Adrenal gland (tissue), 12 donors: ENCODE measurements around the gene DHDH. TPM values are rescaled to one million over a fixed set of nuclear protein-coding genes. Genes with fewer than 3 reads are reported as not detected.
A peak's percentile ranks its signal among the peaks of the same experiment; 100 is the strongest.

Source experiments
- DNase-seq, 7 donors: peaks; one replicate each; pipeline ENCODE4 v3.0.0-alpha.2; 2019 to 2020
- H3K27ac ChIP-seq, 5 donors: fragments of 200-600 bp; sonication (generic) in 4 of 5; 1 replicate in 3 of 5; 2 replicates in 2 of 5; pipeline versions ENCODE4 v1.5.1 to v1.8.0; 2016 to 2020; ENCODE audit warnings: mild to moderate bottlenecking in 1 of 5
- H3K27me3 ChIP-seq: fragments of 200-600 bp; 2 replicates; pipeline ENCODE4 v1.8.0; 2021
- H3K36me3 ChIP-seq, 2 donors: fragments of 200-600 bp; replicated peaks in 1 of 2; 1 replicate in 1 of 2; 2 replicates in 1 of 2; pipeline versions ENCODE4 v1.5.1 to v1.8.0; 2018 to 2022
- H3K4me1 ChIP-seq, 2 donors: fragments of 200-600 bp; replicated peaks in 1 of 2; 1 replicate in 1 of 2; 2 replicates in 1 of 2; pipeline versions ENCODE4 v1.5.1 to v1.8.0; 2018 to 2021
- H3K4me3 ChIP-seq, 4 donors: fragments of 200-600 bp; sonication (generic) in 3 of 4; one replicate each; pipeline ENCODE4 v1.5.1; 2016 to 2018
- H3K9me3 ChIP-seq, 3 donors: fragments of 200-600 bp; sonication (generic) in 1 of 3; replicated peaks in 1 of 3; 1 replicate in 2 of 3; 2 replicates in 1 of 3; pipeline versions ENCODE4 v1.5.1 to v1.8.0; 2016 to 2021
- POLR2A ChIP-seq, 2 donors: fragments of 450-650 bp; IDR thresholded peaks; one replicate each; pipeline ENCODE4 v1.6.1; 2017; ENCODE audit warnings: antibody characterized with exemption in 2 of 2, mild to moderate bottlenecking in 2 of 2, moderate library complexity in 1 of 2
- WGBS, 4 donors: extraction: QIAGEN DNeasy Blood & Tissue Kit in 2 of 4; methylation state at CpG; one replicate each; pipeline versions ENCODE4 v1.1.5 to v1.1.7; 2013 to 2017; 5-methylcytosine and 5-hydroxymethylcytosine counted together
- intact Hi-C, 2 donors: fragments of 100-400 bp; cut with DNase I; formaldehyde crosslinking; loops; one replicate each; pipeline versions ENCODE4 v1.14.1 to v1.15.0; 2022 to 2023
- polyA plus RNA-seq, 3 donors: library from polyadenylated mRNA; stranded (reverse); fragments of 200-250 nt in 2 of 3; fragments of 350-450 nt in 1 of 3; fragmentation: Illumina TruSeq in 1 of 3; extraction: RNeasy Lipid Tissue Mini Kit (QIAGEN cat#74804) in 1 of 3; gene quantifications; one replicate each; pipeline ENCODE4 v1.2.3, GENCODE V29; 2013 to 2014
- total RNA-seq, 9 donors: library from RNA; depleted of rRNA in 4 of 9; stranded (reverse); fragments of >200 nt in 4 of 9; fragments of 120-200 nt in 1 of 9; fragmentation: NEBNext Ultra II Directional in 1 of 9; extraction: Animal tissue kit (Norgen Biotek cat#: 25700) in 1 of 9; gene quantifications; one replicate each; pipeline versions ENCODE4 v1.1.0 to v1.2.4, GENCODE V29; 2013 to 2023
- TF ChIP-seq, protein P1 (sequence below), 6 experiments: fragments of 450-650 bp in 4 of 6; fragments of 200-600 bp in 2 of 6; sonication (generic) in 1 of 6; IDR thresholded peaks; 1 replicate in 5 of 6; 2 replicates in 1 of 6; pipeline versions ENCODE4 v1.5.1 to v1.8.0; 2016 to 2021; ENCODE audit warnings: antibody characterized with exemption in 6 of 6, mild to moderate bottlenecking in 2 of 6, moderate library complexity in 1 of 6
- donor health status: healthy with polysubstance abuse.
- donor health status: Bipolar disorder and iron deficiency.
- donor health status: DM: yes; HTN: yes; CAD: no.
- donor health status: DM: no; HTN: no; CAD: no.
- donor health status: DM: no; HTN: no; CAD: no.
- donor health status: DM: yes; HTN: yes; CAD: no.

The DHDH gene
- total and polyA plus RNA-seq, 12 donors, result 0.17 to 2.8 (median 0.38) TPM; not detected in 5

DNA sequence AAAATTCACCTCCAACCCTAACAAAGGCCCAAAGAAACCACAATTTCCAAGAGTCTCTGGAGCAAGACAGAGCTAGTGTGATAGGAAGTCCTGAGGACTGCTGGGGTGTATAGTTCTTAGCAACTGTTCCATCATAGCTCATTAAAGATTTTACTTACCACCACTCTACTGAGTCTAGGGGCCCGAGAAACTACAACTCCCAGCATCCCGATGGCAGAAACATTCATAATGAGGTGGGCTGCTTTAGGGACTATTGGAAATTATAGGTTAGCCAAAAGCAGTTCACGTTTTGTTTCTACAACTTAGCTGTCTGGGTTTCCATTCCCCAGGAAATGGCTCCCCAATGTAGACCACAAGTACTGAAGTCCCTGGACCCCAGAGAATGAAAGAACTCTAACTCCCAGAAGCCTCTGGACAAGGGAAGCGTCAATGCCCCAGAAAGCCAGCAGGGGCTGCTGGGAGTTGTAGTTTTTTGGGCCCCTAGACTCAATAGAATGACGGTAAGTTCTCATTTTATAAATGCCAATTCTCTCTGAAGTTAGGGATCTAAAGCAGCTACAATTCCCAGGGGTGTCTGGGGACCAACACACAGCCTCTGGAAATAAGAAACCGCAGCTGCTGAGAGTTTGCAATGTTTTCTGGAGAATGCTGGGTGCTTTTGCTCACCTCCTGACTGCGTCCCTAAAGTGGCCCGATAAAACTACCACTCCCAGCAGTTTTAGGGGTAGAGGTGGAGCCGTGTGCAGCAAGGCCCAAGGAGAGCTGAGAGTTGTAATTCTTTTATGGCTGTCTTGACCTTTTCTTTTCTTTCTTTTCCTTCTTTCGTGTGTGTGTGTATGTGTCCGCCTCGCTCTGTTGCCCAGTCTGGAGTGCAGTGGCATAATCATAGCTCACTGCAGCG lies 42.7 kb downstream of the DHDH start:
- Histone ChIP-seq H3K4me1 (peaks cover 0 to 18% of the 10 kb centered on the region in 2 donors), H3K27me3 (no peaks in the 10 kb centered on the region), H3K4me3 (no peak overlapping the region), H3K27ac (no peak overlapping the region), H3K9me3 (no peaks in the 10 kb centered on the region), H3K36me3 (peaks cover 0 to 31% of the 10 kb centered on the region in 2 donors)
- TF ChIP-seq POLR2A (IDR thresholded peaks at IDR 0.05), result no peak
- TF ChIP-seq, protein P1, sequence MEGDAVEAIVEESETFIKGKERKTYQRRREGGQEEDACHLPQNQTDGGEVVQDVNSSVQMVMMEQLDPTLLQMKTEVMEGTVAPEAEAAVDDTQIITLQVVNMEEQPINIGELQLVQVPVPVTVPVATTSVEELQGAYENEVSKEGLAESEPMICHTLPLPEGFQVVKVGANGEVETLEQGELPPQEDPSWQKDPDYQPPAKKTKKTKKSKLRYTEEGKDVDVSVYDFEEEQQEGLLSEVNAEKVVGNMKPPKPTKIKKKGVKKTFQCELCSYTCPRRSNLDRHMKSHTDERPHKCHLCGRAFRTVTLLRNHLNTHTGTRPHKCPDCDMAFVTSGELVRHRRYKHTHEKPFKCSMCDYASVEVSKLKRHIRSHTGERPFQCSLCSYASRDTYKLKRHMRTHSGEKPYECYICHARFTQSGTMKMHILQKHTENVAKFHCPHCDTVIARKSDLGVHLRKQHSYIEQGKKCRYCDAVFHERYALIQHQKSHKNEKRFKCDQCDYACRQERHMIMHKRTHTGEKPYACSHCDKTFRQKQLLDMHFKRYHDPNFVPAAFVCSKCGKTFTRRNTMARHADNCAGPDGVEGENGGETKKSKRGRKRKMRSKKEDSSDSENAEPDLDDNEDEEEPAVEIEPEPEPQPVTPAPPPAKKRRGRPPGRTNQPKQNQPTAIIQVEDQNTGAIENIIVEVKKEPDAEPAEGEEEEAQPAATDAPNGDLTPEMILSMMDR (IDR thresholded peaks at IDR 0.05), result no peak
- 88 to 91% (median 89%) methylated on average over 13 of the region's 13 CpGs for WGBS, 4 donors
- intact Hi-C loops, result no loop called here
- peak in 1 of 7 donors; percentile 19 for DNase-seq

DNA sequence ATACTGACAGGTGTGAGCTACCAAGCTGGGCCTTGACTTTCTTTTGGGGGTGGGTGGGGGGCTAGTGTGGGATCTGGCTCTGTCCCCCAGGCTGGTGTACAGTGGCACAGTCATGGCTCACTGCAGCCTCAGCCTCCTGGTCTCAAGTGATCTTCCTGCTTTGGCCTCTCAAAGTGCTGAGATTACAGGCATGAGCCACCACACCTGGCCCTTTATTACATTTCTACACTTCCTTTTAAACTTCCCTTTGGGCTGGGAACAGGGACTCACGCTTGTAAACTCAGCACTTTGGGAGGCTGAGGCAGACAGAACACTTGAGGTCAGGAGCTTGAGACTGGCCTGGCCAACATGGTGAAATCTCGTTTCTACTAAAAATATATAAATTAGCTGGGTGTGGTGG lies 43.6 kb downstream of the DHDH start:
- H3K27ac ChIP-seq, result peak overlapping the region in 1 of 5 donors; percentile 22
- no peak for DNase-seq
- no peak overlapping the region for H3K4me3 ChIP-seq
- no peaks in the 10 kb centered on the region for H3K9me3 ChIP-seq
- H3K36me3 ChIP-seq, result peaks cover 0 to 40% of the 10 kb centered on the region in 2 donors
- intact Hi-C loops, result no loop called here
- TF ChIP-seq, protein P1 (IDR thresholded peaks at IDR 0.05), result no peak
- TF ChIP-seq POLR2A (IDR thresholded peaks at IDR 0.05), result no peak
- peaks cover 0 to 18% of the 10 kb centered on the region in 2 donors for H3K4me1 ChIP-seq
- H3K27me3 ChIP-seq, result no peaks in the 10 kb centered on the region
- 72 to 88% (median 78%) methylated on average over 2 of the region's 2 CpGs for WGBS, 4 donors

DNA sequence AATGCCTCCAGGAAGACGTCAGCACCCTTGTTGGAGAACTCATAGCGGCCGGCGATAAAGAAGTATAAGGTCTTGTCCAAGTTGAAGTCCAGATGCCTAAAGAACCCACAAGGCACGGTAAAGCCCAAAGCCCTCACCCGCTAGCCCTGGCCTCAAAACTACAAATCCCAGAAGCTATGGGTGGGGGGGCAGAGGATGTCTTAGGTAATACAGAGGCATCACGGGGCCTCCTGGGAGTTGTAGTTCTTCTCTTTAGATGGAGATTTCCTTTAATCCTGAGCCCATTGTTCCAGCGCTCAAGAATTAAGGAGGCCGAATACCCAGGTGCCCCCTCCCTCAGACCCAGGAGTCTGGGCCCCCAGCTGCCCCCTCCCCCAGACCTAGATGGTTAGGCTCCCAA lies 48.8 kb downstream of the DHDH start:
- TF ChIP-seq POLR2A (IDR thresholded peaks at IDR 0.05), result no peak
- TF ChIP-seq, protein P1 (IDR thresholded peaks at IDR 0.05), result no peak
- Histone ChIP-seq H3K4me3 (no peak overlapping the region), H3K27ac (no peak overlapping the region), H3K36me3 (peaks cover 0 to 70% of the 10 kb centered on the region in 2 donors), H3K27me3 (no peaks in the 10 kb centered on the region), H3K4me1 (peaks cover 0 to 18% of the 10 kb centered on the region in 2 donors), H3K9me3 (no peaks in the 10 kb centered on the region)
- 87 to 98% (median 96%) methylated on average over 9 of the region's 9 CpGs for WGBS, 4 donors
- no peak for DNase-seq
- intact Hi-C loops, result no loop called here

DNA sequence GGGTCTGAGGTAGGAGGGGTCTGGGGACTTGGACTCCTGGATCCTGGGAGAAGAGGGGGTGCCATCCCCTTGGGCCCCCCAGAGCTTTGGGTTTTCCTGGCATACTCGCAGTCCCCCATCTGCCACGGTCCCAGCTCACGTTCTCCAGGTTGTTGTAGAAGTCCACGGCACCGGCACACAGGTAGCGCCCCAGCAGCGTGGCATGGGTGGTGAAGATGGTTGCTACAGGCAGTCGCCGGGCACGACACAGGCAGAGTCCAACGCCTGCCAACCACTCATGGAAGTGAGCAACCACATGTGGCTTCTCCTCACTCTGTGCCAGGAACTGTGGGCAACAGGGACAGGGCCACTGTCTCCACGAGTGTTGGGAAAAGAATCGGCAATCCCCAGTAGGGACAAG lies 52.2 kb downstream of the DHDH start:
- no peaks in the 10 kb centered on the region for H3K9me3 ChIP-seq
- H3K36me3 ChIP-seq, result peaks cover 0 to 86% of the 10 kb centered on the region in 2 donors
- no peak for TF ChIP-seq POLR2A (IDR thresholded peaks at IDR 0.05)
- TF ChIP-seq, protein P1 (IDR thresholded peaks at IDR 0.05), result no peak
- intact Hi-C loops, result no loop called here
- 90 to 95% (median 93%) methylated on average over 11 to 13 of the region's 13 CpGs for WGBS, 4 donors
- H3K4me3 ChIP-seq, result no peak overlapping the region
- H3K4me1 ChIP-seq, result peaks cover 0 to under 1% of the 10 kb centered on the region in 2 donors
- no peak for DNase-seq
- H3K27me3 ChIP-seq, result no peaks in the 10 kb centered on the region
- no peak overlapping the region for H3K27ac ChIP-seq
